Activated CD8-positive, alpha-beta memory T cell treated with anti-CD3 and anti-CD28 coated beads, Interleukin-2, amount 50 U/mL, for 4 hours (primary cell): ENCODE results near the gene CMTM8.

Source experiments
- DNase-seq: peaks from one replicate; pipeline ENCODE4 v3.0.0-alpha.2; 2020

The CMTM8 gene

GRCh38 chr3:32281570-32282106 lies 43.2 kb downstream of the CMTM8 start:
- no peak for DNase-seq

- DNase-seq, result no peak
These were observed 44.2 kb downstream of the CMTM8 start for GRCh38 chr3:32282578-32283154.

DNA sequence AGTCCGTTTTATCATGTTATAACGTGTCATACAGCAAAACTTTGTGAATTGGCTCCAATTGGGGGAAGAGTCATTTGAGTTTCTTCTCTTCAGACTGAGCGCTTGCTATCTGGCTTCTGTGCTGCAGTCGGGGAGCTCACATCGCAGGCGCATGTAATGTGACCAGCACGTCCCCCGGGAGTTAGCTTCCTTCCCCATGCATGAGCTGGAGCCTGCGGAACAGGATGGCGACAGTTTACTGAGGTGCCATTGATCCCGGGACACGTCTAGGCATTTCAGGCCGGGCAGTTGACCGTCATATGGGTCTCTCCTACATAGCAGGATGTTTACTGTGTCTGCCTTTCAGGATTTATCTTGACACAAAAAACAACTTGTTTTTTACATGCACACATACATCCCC lies 44.8 kb downstream of the CMTM8 start:
- DNase-seq, result no peak

- DNase-seq, result no peak
These were observed 46.1 kb downstream of the CMTM8 start for GRCh38 chr3:32284443-32285212.

DNA sequence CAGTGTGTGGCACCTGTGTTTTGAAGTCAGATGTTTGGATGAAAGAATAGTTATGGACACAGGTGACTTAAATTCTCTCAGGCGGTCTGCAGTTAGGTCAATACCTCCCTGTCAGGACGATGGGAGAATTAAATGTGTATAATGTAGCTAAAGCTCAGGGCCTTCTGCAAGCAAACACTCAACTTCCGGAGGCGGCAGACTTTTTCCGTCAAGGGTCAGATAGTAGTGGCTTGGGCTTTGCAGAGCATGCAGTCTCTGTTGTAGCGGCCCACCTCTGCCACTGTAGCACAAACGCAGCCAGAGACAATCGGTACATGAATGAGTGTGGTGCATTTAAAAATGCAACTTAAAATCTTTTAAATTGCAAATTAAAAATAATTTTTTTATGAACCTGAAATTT lies 47.4 kb downstream of the CMTM8 start:
- DNase-seq, result no peak

DNA sequence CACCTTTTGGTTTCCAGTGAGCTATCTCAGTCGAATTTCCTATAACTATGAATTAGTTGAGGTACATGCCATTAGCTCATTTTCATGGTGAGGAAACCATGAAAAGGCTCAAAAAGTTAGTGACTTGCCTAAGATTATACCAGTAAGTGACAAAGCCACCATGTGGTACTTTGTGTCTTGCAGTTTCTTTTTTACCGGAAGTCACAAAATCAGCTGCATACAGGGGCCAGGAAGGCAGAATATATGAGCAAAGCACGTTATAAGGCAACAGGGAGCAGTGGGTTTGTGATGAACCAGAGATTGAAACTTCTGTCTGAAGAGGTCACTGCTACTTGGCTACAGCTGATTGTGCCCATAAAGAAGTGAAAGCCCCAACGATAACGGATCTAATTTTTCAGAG lies 50.3 kb downstream of the CMTM8 start:
- DNase-seq, result no peak

GRCh38 chr3:32290619-32291018 lies 52.1 kb downstream of the CMTM8 start:
- DNase-seq, result no peak

DNA sequence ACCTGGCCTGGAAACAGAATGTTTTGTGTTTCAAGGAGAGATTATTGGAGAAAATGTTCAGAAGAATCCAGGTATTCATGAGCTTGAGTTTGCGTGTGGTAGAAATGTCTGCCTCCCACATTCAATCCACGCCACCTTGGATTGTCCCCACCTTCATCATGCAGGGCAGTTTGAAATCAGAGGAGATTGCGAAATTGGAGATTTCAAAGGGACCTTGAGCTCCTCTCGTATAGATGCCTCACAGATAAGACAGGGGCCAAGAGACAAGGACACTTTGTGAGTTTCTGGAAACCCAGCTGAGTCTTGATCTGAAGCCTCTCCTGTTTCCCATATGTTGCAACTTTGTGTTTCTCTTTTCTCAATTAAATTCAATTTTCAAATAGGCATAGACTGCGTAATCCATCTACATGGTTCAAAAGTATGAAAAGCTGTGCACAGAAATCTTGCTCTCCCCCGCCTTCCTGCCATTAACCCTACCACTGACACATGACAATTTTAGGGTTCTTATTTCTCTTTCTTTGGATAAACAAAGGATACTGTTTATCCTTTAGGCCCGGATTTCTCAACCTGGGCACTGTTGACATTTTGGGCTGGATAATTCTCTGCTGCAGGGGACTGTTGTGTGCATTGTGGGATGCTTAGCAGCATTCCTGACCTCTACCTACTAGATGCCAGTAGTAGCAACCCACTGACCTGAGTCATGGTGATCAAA lies 53.8 kb downstream of the CMTM8 start:
- no peak for DNase-seq

GRCh38 chr3:32293903-32294302 lies 55.4 kb downstream of the CMTM8 start:
- DNase-seq, result no peak

GRCh38 chr3:32296251-32297204 lies 58.0 kb downstream of the CMTM8 start:
- peak; percentile 55 for DNase-seq

- DNase-seq, result peak; percentile 26
These were observed 58.9 kb downstream of the CMTM8 start for GRCh38 chr3:32297366-32297765.

DNA sequence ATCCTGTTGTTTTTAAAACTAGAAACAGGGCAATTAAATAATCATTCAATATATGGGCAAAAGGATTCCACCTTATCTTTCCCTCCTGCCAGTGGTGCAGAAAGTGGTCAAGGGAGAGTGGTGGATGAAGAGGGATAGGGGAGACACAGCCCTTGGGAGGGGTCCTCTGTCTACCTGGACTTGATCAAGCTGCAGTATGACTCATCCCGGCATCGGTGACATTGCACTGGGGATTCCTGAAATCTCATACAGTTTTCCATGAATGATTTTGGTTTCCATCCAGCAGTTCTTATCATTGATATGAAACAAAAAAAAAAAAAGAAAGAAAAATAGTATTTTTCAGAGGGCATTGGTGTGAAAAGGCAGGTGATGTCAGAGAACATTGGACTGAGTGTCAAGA lies 62.9 kb downstream of the CMTM8 start:
- DNase-seq, result no peak

- no peak for DNase-seq
These were observed 64.3 kb downstream of the CMTM8 start for GRCh38 chr3:32302601-32303398.

DNA sequence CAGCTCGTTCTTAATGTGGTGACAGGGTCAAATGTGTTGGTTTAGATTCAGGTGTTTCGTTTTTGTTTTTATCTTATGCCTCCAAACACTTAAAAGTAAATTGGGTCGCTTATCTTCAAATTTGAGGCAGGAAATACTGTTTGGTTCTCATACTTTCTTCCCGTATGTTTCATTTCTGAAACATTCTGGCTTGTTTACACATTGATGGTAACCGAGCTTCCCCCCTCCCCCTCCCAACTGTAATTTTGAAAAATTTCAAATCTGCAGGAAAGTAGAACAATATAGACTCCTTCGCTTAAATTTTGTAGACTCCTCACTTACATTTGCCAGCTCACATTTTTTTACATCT lies 64.9 kb downstream of the CMTM8 start:
- no peak for DNase-seq

DNA sequence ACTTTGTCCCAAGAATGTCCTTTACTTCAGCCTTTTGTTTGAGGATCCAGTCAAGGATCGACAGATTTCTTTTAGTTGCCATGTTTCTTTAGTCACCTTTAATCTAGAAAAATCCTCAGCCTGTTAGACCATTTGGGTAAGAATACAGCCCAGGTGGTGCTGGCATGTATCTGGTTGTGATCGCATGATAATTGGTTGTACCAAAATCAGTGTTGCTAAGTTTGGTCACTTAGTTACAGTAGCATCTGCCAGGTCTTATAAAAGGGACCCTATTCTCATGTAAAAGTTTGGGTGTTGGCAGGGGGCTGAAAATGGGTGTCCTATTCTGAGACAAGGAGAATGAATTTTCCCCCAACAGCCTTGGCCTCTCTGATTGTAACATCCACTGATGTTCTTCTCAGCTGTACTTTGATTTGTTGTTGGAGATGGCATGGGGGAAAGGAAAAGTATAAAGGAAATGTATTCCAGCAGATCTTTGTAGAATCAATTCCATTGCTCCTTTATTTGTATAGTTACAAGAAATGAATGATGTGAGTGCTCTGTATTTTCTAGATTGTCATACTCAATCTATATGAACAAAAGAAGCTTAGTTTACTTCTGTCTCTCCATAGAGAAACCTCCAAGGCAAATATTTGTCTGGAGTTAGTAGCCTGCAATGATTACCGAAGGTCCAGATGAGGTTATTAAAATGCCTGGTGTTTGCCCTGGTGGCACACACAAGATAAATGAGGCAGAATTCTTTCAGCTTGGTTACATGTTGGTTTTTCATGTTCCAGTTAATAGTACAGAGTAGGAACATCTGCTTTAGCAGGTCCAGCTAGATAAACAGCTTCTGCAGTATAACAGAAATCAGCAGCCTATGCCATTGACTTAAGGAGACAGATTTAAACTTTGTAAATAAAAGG lies 65.7 kb downstream of the CMTM8 start:
- no peak for DNase-seq

DNA sequence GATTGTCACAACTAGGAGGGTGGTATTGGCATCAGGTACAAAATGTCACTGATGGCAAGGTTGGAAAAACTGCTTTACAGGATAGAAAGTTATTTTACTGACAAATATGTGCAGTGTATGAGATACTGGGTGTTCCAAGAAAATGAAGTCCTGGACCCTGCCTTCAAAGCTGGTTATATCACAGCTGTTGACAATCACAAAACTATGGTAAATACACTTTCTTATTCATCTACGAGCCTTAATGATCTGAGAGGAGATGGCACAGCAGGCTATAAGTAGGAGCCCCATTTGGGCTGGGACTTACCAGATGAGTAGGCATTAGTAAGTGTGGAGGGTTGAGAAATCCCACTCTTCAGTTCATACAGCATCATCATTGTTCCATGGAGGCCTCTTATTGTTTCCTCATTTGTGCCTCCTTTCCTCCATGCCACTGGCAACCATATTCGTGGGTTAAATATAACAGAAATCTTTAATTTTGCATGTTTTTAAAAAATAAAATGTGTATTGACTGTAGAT lies 66.9 kb downstream of the CMTM8 start:
- no peak for DNase-seq

DNA sequence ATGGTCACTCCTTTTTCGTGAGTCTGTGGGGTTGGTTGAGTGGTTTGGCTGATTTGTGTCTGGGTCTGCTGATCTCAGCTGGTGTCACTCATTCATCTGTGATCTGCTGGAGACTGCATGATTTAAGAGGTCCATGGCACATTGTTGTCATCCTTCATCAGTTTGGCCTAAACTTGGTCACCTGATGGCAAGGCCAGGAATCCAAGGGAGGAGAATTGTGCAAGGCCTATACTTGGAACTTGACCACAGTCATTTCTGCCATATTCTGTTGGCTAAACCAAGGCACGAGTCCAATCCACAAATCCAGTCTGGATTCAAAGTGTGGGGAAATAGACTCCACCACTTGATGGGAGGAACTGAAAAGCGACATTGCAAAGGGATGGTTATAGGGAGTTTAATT lies 67.6 kb downstream of the CMTM8 start:
- no peak for DNase-seq

GRCh38 chr3:32307591-32307990 lies 69.1 kb downstream of the CMTM8 start:
- no peak for DNase-seq

GRCh38 chr3:32308378-32308777 lies 69.9 kb downstream of the CMTM8 start:
- no peak for DNase-seq

DNA sequence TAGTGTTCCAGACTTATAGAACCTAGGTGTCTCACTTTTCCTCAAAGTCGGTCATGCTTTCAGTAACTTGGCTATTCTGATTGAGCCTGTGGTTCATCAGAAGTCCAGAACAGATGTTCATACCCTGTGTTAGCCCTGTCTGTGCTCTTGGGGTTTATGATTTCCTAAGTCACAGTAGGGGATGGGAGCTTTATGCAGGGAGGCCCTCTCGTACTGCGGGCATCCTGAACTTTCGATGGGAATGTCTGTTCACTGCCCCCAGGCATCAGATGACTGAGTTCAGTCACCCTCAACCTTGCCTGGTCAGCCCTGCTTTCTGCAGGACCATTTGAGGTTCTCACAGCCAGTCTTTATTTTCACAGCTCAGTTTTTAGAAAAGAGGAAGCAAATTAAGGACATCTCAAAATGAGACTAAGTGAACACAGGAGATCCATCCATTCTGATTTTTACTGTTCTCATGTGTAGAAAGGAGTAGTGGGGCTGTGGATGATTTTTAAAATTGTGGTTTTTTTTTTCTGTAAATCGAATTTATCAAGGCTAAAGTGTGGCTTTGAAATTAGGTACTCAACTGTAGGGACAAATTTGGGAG lies 71.3 kb downstream of the CMTM8 start:
- no peak for DNase-seq
